Activated CD4-positive, alpha-beta memory T cell treated with anti-CD3 and anti-CD28 coated beads, Interleukin-2, amount 10 ng/mL, durations not matched to agents 7 days and 5 days (primary cell): Measurements from ENCODE around the gene DVL3. TPM values are rescaled to one million over a fixed set of nuclear protein-coding genes. Genes with fewer than 3 reads are reported as not detected.

Source experiments
- CTCF ChIA-PET: fragments of 350-600 bp; sonication (Branson Sonifier 250); formaldehyde crosslinking; loops from one replicate; lab custom pipeline; 2021; ENCODE audit warnings: antibody characterized with exemption, inconsistent platforms; lab: Charles Lee
- POLR2A ChIA-PET: fragments of 350-600 bp; sonication (Branson Sonifier 250); formaldehyde crosslinking; loops from one replicate; lab custom pipeline; 2021; ENCODE audit warnings: antibody characterized with exemption; lab: Charles Lee
- DNase-seq: peaks from one replicate; pipeline ENCODE4 v3.0.0-alpha.2; 2020
- H3K27ac Mint-ChIP-seq: one replicate; pipeline ENCODE4 v1.8.0; 2021; ENCODE audit warnings: mild to moderate bottlenecking, mixed read lengths
- H3K27me3 Mint-ChIP-seq: one replicate; pipeline ENCODE4 v1.8.0; 2021; ENCODE audit warnings: mixed read lengths
- H3K36me3 Mint-ChIP-seq: one replicate; pipeline ENCODE4 v1.8.0; 2021; ENCODE audit warnings: low read depth, mixed read lengths
- H3K4me1 Mint-ChIP-seq: one replicate; pipeline ENCODE4 v1.8.0; 2021; ENCODE audit warnings: mixed read lengths
- H3K4me3 Mint-ChIP-seq: one replicate; pipeline ENCODE4 v1.8.0; 2021; ENCODE audit warnings: mild to moderate bottlenecking, mixed read lengths
- H3K9me3 Mint-ChIP-seq: one replicate; pipeline ENCODE4 v1.8.0; 2021; ENCODE audit warnings: mixed read lengths
- total RNA-seq, 2 experiments: library from RNA; stranded (reverse); gene quantifications; one replicate each; pipeline ENCODE4 v1.2.3, GENCODE V29; 2021

DVL3 gene
- total RNA-seq, 2 experiments from 2014 or later = 33.2 to 40.7 TPM

- Mint-ChIP-seq H3K27ac (no peak overlapping the region), H3K27me3 (no peaks in the 10 kb centered on the region), H3K4me3 (no peak overlapping the region), H3K9me3 (no peaks in the 10 kb centered on the region), H3K36me3 (peaks cover 72% of the 10 kb centered on the region), H3K4me1 (peaks cover 27% of the 10 kb centered on the region)
- ChIA-PET CTCF (no interaction called here), POLR2A (interaction anchor here (0.9 kb wide), 1 partner anchor 20 kb away, joined by 3 read pairs; no protein-coding TSS in a partner anchor)
- no peak for DNase-seq
These were observed 25.0 kb downstream of the DVL3 start for GRCh38 chr3:184180165-184180564.

GRCh38 chr3:184181596-184181995 lies 26.4 kb downstream of the DVL3 start:
- no peak for DNase-seq
- no peak overlapping the region for H3K27ac Mint-ChIP-seq

DNA sequence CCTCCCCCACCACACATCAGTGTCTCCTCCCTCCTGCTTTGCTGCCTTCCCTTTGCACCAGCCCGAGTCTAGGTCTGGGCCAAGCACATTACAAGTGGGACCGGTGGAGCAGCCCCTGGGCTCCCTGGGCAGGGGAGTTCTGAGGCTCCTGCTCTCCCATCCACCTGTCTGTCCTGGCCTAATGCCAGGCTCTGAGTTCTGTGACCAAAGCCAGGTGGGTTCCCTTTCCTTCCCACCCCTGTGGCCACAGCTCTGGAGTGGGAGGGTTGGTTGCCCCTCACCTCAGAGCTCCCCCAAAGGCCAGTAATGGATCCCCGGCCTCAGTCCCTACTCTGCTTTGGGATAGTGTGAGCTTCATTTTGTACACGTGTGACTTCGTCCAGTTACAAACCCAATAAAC lies 28.5 kb downstream of the DVL3 start:
- POLR2A ChIA-PET = interaction anchor here (0.9 to 2.3 kb wide), 2 partner anchors 9 to 66 kb away, joined by 3 to 14 read pairs; partner anchors contain the start of genes AP2M1 and EEF1AKMT4
- Mint-ChIP-seq H3K9me3 (no peaks in the 10 kb centered on the region), H3K27ac (no peak overlapping the region), H3K27me3 (no peaks in the 10 kb centered on the region), H3K4me1 (peaks cover 29% of the 10 kb centered on the region), H3K4me3 (no peak overlapping the region), H3K36me3 (peaks cover 81% of the 10 kb centered on the region)
- DNase-seq = no peak
- CTCF ChIA-PET = interaction anchor here (0.8 to 0.9 kb wide), 2 partner anchors 13 to 32 kb away, joined by 3 read pairs; no protein-coding TSS in a partner anchor

More at GRCh38 chr3:184181596-184181995, 26.4 kb downstream of the DVL3 start:
- ChIA-PET POLR2A (interaction anchor here (1.1 to 1.2 kb wide), 2 partner anchors 37 to 46 kb away, joined by 3 to 5 read pairs; partner anchors contain the start of gene EIF2B5), CTCF (interaction anchor here (0.8 to 1.1 kb wide), 2 partner anchors 65 to 68 kb away, joined by 3 to 4 read pairs; partner anchors contain the start of gene EEF1AKMT4)
- peaks cover 77% of the 10 kb centered on the region for H3K36me3 Mint-ChIP-seq
- peaks cover 21% of the 10 kb centered on the region for H3K4me1 Mint-ChIP-seq
- no peaks in the 10 kb centered on the region for H3K27me3 Mint-ChIP-seq
- no peak overlapping the region for H3K4me3 Mint-ChIP-seq
- no peaks in the 10 kb centered on the region for H3K9me3 Mint-ChIP-seq

GRCh38 chr3:184184546-184185230 lies 29.5 kb downstream of the DVL3 start:
- Mint-ChIP-seq H3K36me3 (peaks cover 79% of the 10 kb centered on the region), H3K27ac (peak overlapping the region; percentile 88), H3K27me3 (no peaks in the 10 kb centered on the region), H3K4me3 (peak overlapping the region; percentile 93), H3K9me3 (no peaks in the 10 kb centered on the region), H3K4me1 (peaks cover 33% of the 10 kb centered on the region)
- POLR2A ChIA-PET = interaction anchor here (0.8 to 2.3 kb wide), 5 partner anchors 10 to 65 kb away, joined by 3 to 36 read pairs (median 9); partner anchors contain the start of genes AP2M1 and EEF1AKMT4
- no peak for DNase-seq
- CTCF ChIA-PET = interaction anchor here (0.8 to 1.9 kb wide), 5 partner anchors 10 to 43 kb away, joined by 3 to 7 read pairs (median 3); partner anchors contain the start of genes AP2M1 and DVL3

DNA sequence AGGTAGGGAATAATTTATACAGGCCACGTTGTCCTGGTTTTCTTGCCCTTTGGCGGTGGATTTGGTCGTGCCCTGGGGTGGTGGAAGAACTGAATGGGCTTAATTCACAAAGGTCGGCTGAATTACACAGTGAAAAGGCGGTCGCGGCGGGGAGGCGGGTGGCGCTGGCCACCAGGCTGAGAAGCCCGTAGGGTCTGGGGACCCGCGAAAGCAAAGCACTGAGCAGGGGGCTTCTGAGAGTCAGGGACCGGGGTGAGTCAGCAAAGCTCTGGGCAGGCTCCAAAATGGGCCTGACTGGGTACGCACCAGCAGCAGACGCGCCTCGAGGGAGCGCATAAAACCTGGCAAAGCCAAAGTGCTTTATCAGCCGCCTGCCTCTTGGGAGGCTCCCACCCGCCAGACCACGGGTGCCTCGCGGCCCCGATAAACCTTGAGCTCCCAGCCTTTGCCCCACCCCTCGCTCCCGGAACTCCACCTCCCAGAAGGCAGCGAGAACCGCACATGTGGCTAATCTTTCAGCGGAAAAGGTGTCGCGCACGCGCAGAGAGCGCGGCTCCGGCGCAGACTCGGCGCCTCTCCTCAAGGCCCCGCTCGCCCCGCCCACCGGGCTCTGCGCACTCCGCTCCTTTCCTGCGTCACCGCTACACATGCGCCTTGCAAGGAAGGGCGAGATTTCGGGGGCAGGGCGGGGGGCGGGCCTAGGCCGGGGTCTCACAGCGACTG lies 30.4 kb downstream of the DVL3 start:
- peak; percentile 99 for DNase-seq
- no peaks in the 10 kb centered on the region for H3K9me3 Mint-ChIP-seq
- H3K4me3 Mint-ChIP-seq = peak overlapping the region; percentile 93
- H3K4me1 Mint-ChIP-seq = peaks cover 36% of the 10 kb centered on the region
- POLR2A ChIA-PET = interaction anchor here (0.8 to 2.3 kb wide), 8 partner anchors 9 to 61 kb away, joined by 3 to 36 read pairs (median 5); partner anchors contain the start of genes AP2M1 and DVL3
- H3K36me3 Mint-ChIP-seq = peaks cover 79% of the 10 kb centered on the region
- CTCF ChIA-PET = interaction anchor here (0.6 to 1.9 kb wide), 7 partner anchors 9 to 168 kb away, joined by 3 to 8 read pairs (median 4); partner anchors contain the start of genes ABCC5, AP2M1, DVL3 and EEF1AKMT4
- no peaks in the 10 kb centered on the region for H3K27me3 Mint-ChIP-seq
- peak overlapping the region; percentile 88 for H3K27ac Mint-ChIP-seq

DNA sequence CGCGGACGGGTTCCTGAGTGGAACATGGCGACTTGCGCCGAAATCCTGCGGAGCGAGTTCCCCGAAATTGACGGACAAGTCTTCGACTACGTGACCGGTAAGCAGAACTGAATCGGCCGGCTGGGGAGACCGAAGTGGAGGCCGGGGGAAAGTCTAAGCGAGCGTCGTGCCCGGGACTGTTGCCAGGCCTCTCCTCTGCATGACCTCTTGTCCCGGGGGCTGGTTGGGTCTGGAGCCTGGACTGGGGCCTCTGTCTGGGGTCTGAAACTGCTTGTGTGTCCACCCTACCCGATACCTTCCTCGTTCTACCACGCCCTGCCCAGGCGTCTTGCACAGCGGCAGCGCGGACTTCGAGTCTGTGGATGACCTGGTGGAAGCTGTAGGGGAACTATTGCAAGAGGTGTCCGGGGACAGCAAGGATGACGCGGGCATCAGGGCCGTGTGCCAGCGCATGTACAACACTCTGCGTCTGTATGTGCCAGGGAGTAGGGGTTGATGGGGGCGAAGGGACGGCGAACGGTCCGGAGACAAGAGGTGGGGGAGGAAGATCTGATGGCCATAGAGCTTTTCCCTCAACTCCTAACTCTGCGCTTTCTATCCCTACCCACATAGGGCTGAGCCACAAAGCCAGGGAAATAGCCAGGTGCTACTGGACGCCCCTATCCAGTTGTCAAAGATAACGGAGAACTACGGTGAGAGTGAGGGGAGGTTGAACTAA lies 31.2 kb downstream of the DVL3 start, which contains the start of gene ABCF3:
Gene ABCF3, plus strand, starts transcription at position 16 of the 718 bp plus-strand sequence. Its CDS starts 9 bp downstream, at position 25.
- CTCF ChIA-PET = interaction anchor here (0.6 to 1.9 kb wide), 9 partner anchors 10 to 291 kb away, joined by 3 to 8 read pairs (median 4); partner anchors contain the start of genes ABCC5, AP2M1, DVL3 and EEF1AKMT4
- Mint-ChIP-seq H3K4me3 (peak within 1 kb of the TSS; percentile 93), H3K9me3 (no peaks in the 10 kb centered on the region), H3K27me3 (no peaks in the 10 kb centered on the region), H3K36me3 (peaks cover 72% of the 10 kb centered on the region), H3K27ac (peak within 1 kb of the TSS; percentile 88), H3K4me1 (peaks cover 36% of the 10 kb centered on the region)
- POLR2A ChIA-PET = interaction anchor here (0.8 to 2.3 kb wide), 8 partner anchors 8 to 60 kb away, joined by 3 to 36 read pairs (median 5); partner anchors contain the start of genes AP2M1, DVL3 and EIF2B5
- no peak for DNase-seq

DNA sequence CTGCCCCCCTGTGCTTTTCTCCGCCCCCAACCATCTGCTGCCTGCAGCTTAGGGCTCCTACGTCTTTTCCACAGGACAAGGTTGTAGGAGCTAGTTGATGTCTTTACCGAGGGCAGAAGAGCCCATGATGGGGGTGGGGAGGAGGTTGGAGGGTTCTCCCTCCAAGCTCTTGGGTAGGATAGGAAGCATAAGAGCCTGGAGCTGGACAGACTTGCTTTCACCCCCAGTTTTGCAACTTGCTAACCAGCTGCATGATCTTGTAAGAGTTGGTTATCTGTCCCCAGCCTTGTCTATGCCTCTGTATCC lies 31.7 kb downstream of the DVL3 start:
- H3K9me3 Mint-ChIP-seq = no peaks in the 10 kb centered on the region
- H3K4me1 Mint-ChIP-seq = peaks cover 36% of the 10 kb centered on the region
- H3K4me3 Mint-ChIP-seq = peak overlapping the region; percentile 93
- POLR2A ChIA-PET = interaction anchor here (0.8 to 2.3 kb wide), 7 partner anchors 7 to 52 kb away, joined by 3 to 36 read pairs (median 6); partner anchors contain the start of genes AP2M1, DVL3 and EIF2B5
- no peak for DNase-seq
- no peaks in the 10 kb centered on the region for H3K27me3 Mint-ChIP-seq
- H3K36me3 Mint-ChIP-seq = peaks cover 68% of the 10 kb centered on the region
- CTCF ChIA-PET = interaction anchor here (0.7 to 1.8 kb wide), 5 partner anchors 12 to 291 kb away, joined by 3 to 6 read pairs (median 3); partner anchors contain the start of genes ABCC5, DVL3 and EEF1AKMT4
- no peak overlapping the region for H3K27ac Mint-ChIP-seq

DNA sequence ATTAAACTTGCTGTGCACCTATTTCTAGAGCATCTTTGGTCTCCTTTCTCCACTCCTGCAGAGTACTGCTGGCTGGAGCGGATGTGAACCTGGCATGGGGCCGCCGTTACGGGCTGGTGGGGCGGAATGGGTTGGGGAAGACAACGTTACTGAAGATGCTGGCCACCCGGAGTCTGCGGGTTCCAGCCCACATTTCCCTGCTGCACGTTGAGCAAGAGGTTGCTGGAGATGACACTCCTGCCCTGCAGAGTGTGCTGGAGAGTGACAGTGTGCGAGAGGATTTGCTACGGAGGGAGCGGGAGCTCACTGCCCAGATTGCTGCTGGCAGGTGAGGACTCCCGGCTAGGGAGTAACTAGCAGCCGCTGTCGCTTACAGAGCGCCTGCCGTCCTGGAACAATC lies 32.9 kb downstream of the DVL3 start:
- Mint-ChIP-seq H3K4me1 (peaks cover 36% of the 10 kb centered on the region), H3K27me3 (no peaks in the 10 kb centered on the region), H3K4me3 (peak overlapping the region; percentile 25), H3K9me3 (no peaks in the 10 kb centered on the region), H3K36me3 (peaks cover 69% of the 10 kb centered on the region), H3K27ac (no peak overlapping the region)
- CTCF ChIA-PET = interaction anchor here (0.9 kb wide), 1 partner anchor 10 kb away, joined by 3 read pairs; no protein-coding TSS in a partner anchor
- DNase-seq = no peak
- POLR2A ChIA-PET = interaction anchor here (0.8 to 1.3 kb wide), 2 partner anchors 13 to 59 kb away, joined by 3 to 5 read pairs; no protein-coding TSS in a partner anchor

- no peak for DNase-seq
- ChIA-PET CTCF (no interaction called here), POLR2A (no interaction called here)
These were observed 34.2 kb downstream of the DVL3 start for GRCh38 chr3:184189421-184189820.

GRCh38 chr3:184192889-184193288 lies 37.7 kb downstream of the DVL3 start:
- Mint-ChIP-seq H3K27ac (no peak overlapping the region), H3K36me3 (peaks cover 49% of the 10 kb centered on the region), H3K4me3 (no peak overlapping the region), H3K27me3 (no peaks in the 10 kb centered on the region), H3K4me1 (peaks cover 14% of the 10 kb centered on the region), H3K9me3 (no peaks in the 10 kb centered on the region)
- ChIA-PET CTCF (no interaction called here), POLR2A (no interaction called here)
- no peak for DNase-seq

More at GRCh38 chr3:184189421-184189820, 34.2 kb downstream of the DVL3 start:
- no peak overlapping the region for H3K4me3 Mint-ChIP-seq
- H3K4me1 Mint-ChIP-seq = peaks cover 36% of the 10 kb centered on the region
- H3K9me3 Mint-ChIP-seq = no peaks in the 10 kb centered on the region
- H3K27ac Mint-ChIP-seq = no peak overlapping the region
- no peaks in the 10 kb centered on the region for H3K27me3 Mint-ChIP-seq
- peaks cover 69% of the 10 kb centered on the region for H3K36me3 Mint-ChIP-seq

- Mint-ChIP-seq H3K4me3 (no peak overlapping the region), H3K27ac (no peak overlapping the region), H3K27me3 (no peaks in the 10 kb centered on the region), H3K36me3 (peaks cover 39% of the 10 kb centered on the region), H3K4me1 (peaks cover 4% of the 10 kb centered on the region), H3K9me3 (no peaks in the 10 kb centered on the region)
- DNase-seq = no peak
- ChIA-PET CTCF (no interaction called here), POLR2A (interaction anchor here (1.8 kb wide), 1 partner anchor 8 kb away, joined by 6 read pairs; the partner anchor contains the start of gene ABCF3)
These were observed 38.9 kb downstream of the DVL3 start for GRCh38 chr3:184193991-184194539.
